GM12873 (cell line): ENCODE results near the gene COL4A6.

Experiments used
- TF ChIP-seq, protein P1 (sequence below): IDR thresholded peaks from 2 replicates; pipeline ENCODE4 v1.5.1; 2012; ENCODE audit warnings: low read depth, mild to moderate bottlenecking, moderate library complexity, low read length, control low read depth; ENCODE audit not compliant: insufficient read depth; ENCODE audit errors: missing control alignments

COL4A6 gene

DNA sequence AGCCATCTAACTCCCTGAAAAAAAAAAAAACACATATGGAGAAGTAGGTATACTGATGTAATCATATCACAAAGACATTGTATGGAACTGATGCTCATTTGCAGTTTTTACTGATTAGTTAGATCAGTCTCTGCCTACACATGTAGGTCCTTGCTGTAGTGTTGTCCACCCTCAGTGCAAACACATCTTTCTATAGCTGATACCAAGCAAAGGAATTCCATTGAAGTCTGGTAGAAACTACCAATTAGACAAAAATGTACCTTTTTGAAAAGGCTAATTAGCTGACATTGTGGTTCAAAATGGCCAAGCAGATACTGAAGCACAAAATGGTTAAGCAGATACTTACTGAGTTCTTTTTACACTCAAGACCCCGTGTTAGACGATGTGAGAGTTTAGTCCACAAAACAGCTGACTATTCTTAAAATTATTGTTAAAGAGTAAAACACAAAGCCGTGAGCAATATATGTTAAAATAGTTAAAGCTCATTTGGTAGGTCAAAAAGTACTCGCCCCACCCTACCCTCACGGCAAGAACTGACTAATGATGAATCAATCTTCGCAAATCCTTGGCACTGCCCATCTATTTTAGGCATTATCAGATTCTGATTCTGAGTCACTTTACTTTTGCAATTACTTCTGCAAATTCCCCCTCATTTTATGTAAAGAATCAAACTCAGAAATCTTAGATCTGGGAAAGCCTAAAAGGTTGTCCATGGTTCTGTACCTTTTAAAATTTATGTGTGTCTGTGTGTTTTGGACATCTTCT lies 40.4 kb downstream of the COL4A6 start:
- TF ChIP-seq, protein P1, sequence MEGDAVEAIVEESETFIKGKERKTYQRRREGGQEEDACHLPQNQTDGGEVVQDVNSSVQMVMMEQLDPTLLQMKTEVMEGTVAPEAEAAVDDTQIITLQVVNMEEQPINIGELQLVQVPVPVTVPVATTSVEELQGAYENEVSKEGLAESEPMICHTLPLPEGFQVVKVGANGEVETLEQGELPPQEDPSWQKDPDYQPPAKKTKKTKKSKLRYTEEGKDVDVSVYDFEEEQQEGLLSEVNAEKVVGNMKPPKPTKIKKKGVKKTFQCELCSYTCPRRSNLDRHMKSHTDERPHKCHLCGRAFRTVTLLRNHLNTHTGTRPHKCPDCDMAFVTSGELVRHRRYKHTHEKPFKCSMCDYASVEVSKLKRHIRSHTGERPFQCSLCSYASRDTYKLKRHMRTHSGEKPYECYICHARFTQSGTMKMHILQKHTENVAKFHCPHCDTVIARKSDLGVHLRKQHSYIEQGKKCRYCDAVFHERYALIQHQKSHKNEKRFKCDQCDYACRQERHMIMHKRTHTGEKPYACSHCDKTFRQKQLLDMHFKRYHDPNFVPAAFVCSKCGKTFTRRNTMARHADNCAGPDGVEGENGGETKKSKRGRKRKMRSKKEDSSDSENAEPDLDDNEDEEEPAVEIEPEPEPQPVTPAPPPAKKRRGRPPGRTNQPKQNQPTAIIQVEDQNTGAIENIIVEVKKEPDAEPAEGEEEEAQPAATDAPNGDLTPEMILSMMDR: no peak

DNA sequence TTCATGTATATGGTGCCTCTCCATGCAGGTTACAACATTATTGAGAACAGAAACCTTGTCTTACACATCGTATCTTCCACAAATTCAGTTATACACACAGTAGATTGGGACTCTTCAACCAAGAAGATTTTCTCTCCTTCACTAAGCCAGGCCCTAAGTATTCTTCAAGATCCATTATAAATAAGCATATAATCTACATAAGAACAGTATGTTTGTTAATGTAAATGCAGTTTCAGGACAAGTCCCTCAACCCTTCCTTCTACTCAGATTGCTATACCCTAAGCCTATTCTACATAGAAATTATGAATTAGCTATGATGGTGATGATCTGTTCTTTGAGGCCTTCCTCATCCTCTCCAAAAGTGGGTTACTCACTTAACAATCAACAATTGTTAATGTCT lies 41.2 kb downstream of the COL4A6 start:
- TF ChIP-seq, protein P1: no peak

DNA sequence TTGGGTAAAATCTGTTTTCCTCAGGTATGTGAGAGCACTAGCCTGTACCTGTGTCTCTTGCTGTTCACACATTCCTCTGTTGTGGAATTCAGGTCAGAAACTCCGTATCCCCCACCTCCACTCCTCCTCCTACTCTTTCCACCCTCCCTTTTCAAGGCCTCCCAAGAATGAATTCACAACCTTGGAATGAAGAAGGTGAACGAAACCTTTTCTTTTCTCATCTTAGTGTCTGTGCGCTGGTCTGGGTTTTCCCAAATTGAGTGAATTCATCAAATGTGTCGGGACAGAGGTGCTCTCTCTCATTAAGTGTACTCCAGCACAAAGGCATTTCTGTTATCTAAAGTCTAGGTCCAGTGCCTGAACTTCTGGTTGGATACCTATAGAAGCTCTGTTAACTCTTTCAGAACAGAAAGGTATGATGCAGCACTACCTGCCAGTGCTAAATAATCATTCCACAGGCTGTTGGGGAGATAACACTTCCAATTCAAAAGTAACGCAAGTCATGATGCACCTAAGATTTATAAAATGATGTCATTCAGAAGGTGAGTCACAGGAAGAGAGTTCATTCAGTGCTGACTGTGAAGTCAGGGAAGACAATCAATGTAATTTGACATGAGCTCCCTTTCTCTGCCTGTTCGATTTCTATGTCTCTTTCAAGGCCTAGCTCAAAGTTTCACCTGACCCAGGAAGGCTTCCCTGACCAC lies 41.9 kb downstream of the COL4A6 start:
- TF ChIP-seq, protein P1: no peak

DNA sequence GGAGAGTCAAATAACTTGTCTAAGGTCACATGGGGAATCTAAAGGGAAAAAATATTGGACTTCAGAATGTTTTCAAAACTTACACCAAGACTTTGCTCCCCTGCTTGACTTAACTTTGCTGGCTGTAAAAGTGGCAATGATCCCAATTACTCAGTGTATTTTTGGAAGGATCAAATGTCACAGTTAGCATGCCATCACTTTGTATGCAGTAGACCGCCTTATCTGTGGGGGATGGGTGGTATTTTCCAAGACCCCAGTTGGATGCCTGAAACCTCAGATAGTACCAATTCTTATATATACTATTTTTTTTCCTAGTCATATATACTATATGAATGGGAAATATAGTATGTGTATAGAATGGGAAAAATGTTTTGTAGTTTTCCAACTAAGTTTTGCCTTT lies 53.4 kb downstream of the COL4A6 start:
- TF ChIP-seq, protein P1: no peak

DNA sequence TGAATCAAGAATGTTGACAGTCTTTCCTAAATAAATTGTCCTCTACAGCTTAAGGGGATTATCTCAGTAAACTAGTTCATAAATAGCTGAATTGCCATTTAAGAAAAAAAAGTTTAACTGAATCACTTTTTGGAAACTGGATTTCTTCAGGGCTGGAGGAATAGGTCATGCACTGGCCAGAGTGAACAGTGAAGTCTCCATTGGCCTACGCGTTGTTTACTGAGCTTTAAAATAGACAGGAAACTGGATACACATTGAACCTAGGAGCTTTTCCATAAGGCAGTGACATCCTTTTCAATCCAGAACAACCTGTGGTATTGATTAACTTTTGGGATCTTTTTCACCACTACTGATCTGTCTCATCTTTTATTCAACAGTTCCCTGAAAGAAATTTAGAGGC lies 58.0 kb downstream of the COL4A6 start:
- TF ChIP-seq, protein P1: no peak

DNA sequence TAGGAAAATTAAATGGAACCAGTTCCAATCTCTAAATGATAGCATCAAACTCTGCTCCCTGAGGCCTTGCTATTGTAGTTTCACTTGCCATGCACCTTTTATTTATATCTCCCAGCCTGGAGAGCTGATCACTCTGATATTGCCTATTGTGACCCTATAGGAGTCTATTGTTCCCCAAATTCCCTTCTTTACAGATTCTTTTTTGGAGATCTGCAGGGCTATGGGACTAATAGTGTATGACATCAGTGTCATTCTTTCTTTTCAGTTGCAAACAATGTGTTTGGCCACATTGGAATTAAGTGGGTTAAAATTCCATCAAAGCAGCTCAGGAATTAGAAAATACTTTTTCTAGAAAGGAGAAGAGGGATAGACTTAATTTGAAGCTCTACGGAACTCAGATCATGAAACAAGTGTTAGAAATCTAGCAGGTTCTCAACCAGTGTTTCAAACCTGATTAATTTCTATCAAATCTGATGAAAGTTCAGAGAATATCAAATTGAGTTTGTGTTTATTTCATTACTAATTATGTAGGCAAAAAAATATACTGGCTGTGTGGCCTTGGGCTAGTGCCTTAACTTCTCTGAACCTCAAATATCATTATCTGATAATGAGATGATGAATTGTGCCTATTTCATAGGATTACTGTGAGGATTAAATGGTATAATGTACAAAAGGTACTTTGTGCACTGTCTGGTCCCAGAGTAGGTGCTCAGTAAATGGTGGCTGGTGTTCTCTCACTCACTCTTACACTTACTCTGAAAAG lies 71.4 kb downstream of the COL4A6 start:
- TF ChIP-seq, protein P1: no peak

DNA sequence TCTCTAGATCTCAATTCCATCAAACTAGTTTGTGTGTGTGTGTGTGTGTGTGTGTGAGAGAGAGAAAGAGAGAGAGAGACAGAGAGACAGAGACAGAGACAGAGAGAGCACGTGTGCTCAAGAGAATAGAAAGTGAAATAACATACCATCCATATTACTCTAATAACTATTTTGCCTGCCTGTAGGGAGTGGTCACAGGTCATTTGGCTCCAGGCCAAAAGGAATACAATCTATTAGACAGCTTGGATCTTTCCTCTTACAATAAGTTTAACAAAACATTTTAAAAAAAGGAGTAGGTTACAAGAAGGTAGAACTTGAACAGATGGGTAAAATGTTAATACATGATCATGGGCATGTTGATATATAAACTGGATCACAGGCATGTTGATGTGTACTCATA lies 76.2 kb downstream of the COL4A6 start:
- TF ChIP-seq, protein P1: no peak
